Measurements from ENCODE around the gene TXNRD2.

Gene TXNRD2

GRCh38 chr22:19974935-19975706 is 33.5 kb upstream of the TXNRD2 start:
- DNase-seq, result no peak
- TF ChIP-seq GATA1 (IDR thresholded peaks at IDR 0.05; ENCODE audit: low read depth, low read length) (no peak), POLR2A (IDR thresholded peaks at IDR 0.05; ENCODE audit: low read length) (no peak)

GRCh38 chr22:19974268-19974861 is 32.7 kb upstream of the TXNRD2 start:
- TF ChIP-seq POLR2A (IDR thresholded peaks at IDR 0.05; ENCODE audit: low read length) (no peak), GATA1 (IDR thresholded peaks at IDR 0.05; ENCODE audit: low read depth, low read length) (no peak)
- peak; percentile 65 to 71 for DNase-seq

- TF ChIP-seq GATA1 (IDR thresholded peaks at IDR 0.05; ENCODE audit: low read depth, low read length) (no peak), POLR2A (IDR thresholded peaks at IDR 0.05; ENCODE audit: low read length) (no peak)
- DNase-seq, result no peak
These were observed 32.1 kb upstream of the TXNRD2 start for GRCh38 chr22:19973551-19974267.

- TF ChIP-seq POLR2A (IDR thresholded peaks at IDR 0.05; ENCODE audit: low read length) (no peak), GATA1 (IDR thresholded peaks at IDR 0.05; ENCODE audit: low read depth, low read length) (no peak)
- no peak for DNase-seq
These were observed 31.3 kb upstream of the TXNRD2 start for GRCh38 chr22:19972652-19973550.

- DNase-seq, result no peak
These were observed 30.6 kb upstream of the TXNRD2 start for GRCh38 chr22:19972251-19972650.

GRCh38 chr22:19971276-19972124 is 29.9 kb upstream of the TXNRD2 start:
- DNase-seq, result no peak
- TF ChIP-seq GATA1 (IDR thresholded peaks at IDR 0.05; ENCODE audit: low read depth, low read length) (no peak), POLR2A (IDR thresholded peaks at IDR 0.05; ENCODE audit: low read length) (no peak)

More at GRCh38 chr22:19972251-19972650, 30.6 kb upstream of the TXNRD2 start:
- TF ChIP-seq POLR2A (IDR thresholded peaks at IDR 0.05; ENCODE audit: low read length) (no peak), GATA1 (IDR thresholded peaks at IDR 0.05; ENCODE audit: low read depth, low read length) (no peak)

- TF ChIP-seq POLR2A (IDR thresholded peaks at IDR 0.05; ENCODE audit: low read length) (no peak), GATA1 (IDR thresholded peaks at IDR 0.05; ENCODE audit: low read depth, low read length) (no peak)
- DNase-seq, result peak; percentile 73 to 85
These were observed 29.1 kb upstream of the TXNRD2 start for GRCh38 chr22:19970479-19971275.

- DNase-seq, result no peak
These were observed 28.4 kb upstream of the TXNRD2 start for GRCh38 chr22:19970031-19970478.

GRCh38 chr22:19969141-19969928 is 27.7 kb upstream of the TXNRD2 start:
- DNase-seq, result no peak
- no peak for TF ChIP-seq GATA1 (IDR thresholded peaks at IDR 0.05; ENCODE audit: low read depth, low read length)
- TF ChIP-seq POLR2A (IDR thresholded peaks at IDR 0.05; ENCODE audit: low read length), result no peak

More at GRCh38 chr22:19970031-19970478, 28.4 kb upstream of the TXNRD2 start:
- no peak for TF ChIP-seq GATA1 (IDR thresholded peaks at IDR 0.05; ENCODE audit: low read depth, low read length)
- no peak for TF ChIP-seq POLR2A (IDR thresholded peaks at IDR 0.05; ENCODE audit: low read length)

GRCh38 chr22:19968450-19968891 is 26.9 kb upstream of the TXNRD2 start:
- no peak for DNase-seq

GRCh38 chr22:19967850-19968449 is 26.3 kb upstream of the TXNRD2 start:
- TF ChIP-seq POLR2A (IDR thresholded peaks at IDR 0.05; ENCODE audit: low read length), result no peak
- no peak for TF ChIP-seq GATA1 (IDR thresholded peaks at IDR 0.05; ENCODE audit: low read depth, low read length)
- DNase-seq, result no peak

More at GRCh38 chr22:19968450-19968891, 26.9 kb upstream of the TXNRD2 start:
- TF ChIP-seq GATA1 (IDR thresholded peaks at IDR 0.05; ENCODE audit: low read depth, low read length), result no peak
- no peak for TF ChIP-seq POLR2A (IDR thresholded peaks at IDR 0.05; ENCODE audit: low read length)

All from erythroblast (primary cell).